ENCODE data around the gene FRAS1.
"Not testable (repeated sequence)": the region's sequence is repeated elsewhere in the genome, so short reads cannot be mapped to it uniquely, and the experiment has no call there.

FRAS1 gene

GRCh38 chr4:78058591-78059523 lies 1.7 kb downstream of the FRAS1 start:
- DNase-seq (ENCODE audit: low read depth in 2 of 2) = no peak

GRCh38 chr4:78059524-78059889 lies 2.4 kb downstream of the FRAS1 start:
- DNase-seq (ENCODE audit: low read depth in 2 of 2) = no peak

DNA sequence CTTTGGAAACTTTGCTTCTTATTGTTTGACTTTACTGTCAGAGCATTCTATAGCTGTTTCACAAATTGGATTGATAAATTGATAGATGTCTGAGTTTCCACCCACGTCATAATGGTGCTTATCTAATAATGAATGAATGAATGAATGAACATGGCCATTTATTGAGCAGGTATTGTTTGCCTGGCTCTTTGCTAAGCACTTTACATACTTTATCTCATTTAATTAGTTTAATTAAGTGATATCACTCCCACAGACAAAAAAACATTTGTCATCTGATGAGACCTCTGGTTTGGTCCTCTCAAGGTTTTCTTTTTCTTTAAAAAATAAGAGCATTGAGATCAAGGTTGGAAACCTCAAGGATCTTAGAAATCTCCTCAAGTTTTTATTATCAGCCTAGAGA lies 2.8 kb downstream of the FRAS1 start:
- DNase-seq (ENCODE audit: low read depth in 2 of 2) = no peak

DNA sequence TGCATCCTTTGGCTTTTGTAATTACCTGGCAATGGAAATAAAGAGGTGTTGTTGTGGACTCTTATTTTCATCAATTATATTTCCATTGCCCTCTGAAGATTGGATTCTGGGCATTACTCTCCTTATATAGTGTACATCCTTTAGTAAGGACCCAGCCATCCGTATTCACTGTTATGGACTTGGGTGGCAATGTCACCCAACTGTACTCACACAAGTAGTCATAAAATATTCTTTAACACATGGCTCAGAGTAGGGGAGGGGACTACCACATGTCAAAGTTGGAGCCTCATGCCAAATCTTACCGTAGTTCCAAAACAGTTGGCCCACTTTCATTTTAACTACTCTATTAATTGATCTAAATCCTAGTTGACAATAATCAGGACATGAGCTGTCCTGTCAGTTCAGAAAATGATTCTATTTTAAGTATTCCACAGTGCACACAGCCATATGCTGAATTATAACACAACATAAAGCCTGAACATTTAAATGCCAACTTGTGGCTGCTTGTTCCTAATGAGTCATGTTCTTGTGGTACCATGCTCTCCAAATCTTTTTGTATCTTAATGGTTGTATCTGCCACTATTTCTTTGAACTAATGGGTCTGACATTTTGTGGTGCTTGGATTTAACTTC lies 4.9 kb downstream of the FRAS1 start:
- no peak for DNase-seq (ENCODE audit: low read depth in 2 of 2)

GRCh38 chr4:78065508-78066192 lies 8.5 kb downstream of the FRAS1 start:
- no peak for DNase-seq (ENCODE audit: low read depth in 2 of 2)

DNA sequence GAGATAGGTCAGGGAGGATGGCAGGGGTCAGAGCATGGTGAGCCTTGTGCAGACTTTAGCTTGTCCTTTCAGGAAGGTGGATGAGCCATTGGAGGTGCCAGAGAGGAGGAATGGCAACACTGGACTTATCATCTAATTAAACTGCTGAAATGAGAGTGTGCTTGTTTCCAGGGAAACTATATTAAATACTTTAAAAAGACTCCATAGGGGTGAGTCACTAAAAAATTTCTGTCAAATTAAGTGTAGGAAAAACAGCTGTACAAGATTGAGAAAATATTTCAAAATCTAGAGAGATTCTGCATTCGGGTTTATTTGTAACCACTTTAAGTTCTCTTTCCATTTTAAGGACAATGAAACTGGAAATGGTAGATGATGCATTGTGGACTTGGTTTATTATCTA lies 11.4 kb downstream of the FRAS1 start:
- no peak for DNase-seq (ENCODE audit: low read depth in 2 of 2)

GRCh38 chr4:78069319-78069718 lies 12.2 kb downstream of the FRAS1 start:
- no peak for DNase-seq (ENCODE audit: low read depth in 2 of 2)

- DNase-seq (ENCODE audit: low read depth in 2 of 2) = no peak
Measured at GRCh38 chr4:78069859-78070258, 12.7 kb downstream of the FRAS1 start.

DNA sequence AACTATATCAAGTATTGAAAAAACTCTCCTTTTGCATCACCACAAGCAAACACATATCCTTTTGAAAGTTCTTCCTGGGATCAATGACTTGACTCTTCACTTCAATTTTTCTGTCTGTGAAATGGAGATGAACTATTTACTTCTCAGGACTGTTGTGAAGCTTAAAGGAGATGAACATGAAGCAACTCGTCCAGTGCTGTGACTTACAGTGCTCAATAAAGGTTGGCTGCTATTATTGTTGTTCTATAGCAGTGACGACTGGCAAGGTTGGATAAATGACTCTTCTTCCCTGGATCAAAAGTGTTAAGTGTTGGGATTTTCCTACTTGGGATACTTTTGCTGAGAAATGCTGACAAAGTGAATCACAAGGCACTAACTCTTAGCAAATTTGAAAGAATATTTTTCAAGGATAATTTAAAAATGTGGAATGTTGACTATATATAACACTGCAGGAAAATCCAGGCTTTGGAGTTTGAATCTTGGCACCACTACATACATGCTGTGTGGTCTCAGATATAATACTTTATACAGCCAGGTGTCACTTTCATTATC lies 13.7 kb downstream of the FRAS1 start:
- no peak for DNase-seq (ENCODE audit: low read depth in 2 of 2)

DNA sequence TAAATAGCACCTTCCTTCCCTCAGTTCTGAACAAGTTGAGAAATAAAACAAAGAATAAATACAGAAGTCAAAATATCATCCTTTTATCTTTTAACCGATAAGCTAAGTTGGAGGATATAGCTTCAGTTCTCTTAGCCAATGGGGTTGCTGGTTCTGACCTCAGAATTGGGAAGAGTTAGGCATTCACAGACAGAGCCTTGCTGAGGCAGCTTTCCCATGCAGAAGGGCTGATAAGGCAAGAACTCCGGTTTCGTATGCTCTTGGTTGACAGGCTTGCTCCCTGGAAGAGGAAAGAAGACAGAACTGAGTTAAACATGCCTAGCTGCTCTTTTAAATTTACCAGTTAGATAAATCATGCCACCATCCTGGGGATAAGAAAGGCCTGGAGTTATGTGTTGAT lies 17.6 kb downstream of the FRAS1 start:
- DNase-seq (ENCODE audit: low read depth in 2 of 2) = no peak

DNA sequence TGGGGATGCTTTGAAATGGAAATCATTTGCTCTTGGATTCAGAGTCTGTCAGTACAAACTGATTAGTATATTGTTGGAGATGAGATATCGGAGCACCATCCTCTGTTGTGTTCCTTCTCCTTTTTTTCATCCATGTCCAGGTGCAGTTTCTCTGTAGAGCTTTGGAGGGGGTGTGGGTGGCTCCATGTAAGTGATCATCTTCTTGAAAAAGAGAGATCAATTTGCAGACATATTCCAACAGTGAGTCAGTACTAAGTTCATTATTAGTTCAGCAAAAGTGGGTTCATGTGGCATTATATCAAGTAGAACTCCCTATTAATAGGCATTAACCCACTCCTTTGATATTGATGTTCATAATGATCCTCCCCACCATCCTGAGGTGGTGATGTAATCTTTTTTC lies 18.9 kb downstream of the FRAS1 start:
- no peak for DNase-seq (ENCODE audit: low read depth in 2 of 2)

- no peak for DNase-seq (ENCODE audit: low read depth in 2 of 2)
Measured at GRCh38 chr4:78078101-78078500, 21.0 kb downstream of the FRAS1 start.

GRCh38 chr4:78079726-78080430 lies 22.8 kb downstream of the FRAS1 start:
- no peak for DNase-seq (ENCODE audit: low read depth in 2 of 2)

DNA sequence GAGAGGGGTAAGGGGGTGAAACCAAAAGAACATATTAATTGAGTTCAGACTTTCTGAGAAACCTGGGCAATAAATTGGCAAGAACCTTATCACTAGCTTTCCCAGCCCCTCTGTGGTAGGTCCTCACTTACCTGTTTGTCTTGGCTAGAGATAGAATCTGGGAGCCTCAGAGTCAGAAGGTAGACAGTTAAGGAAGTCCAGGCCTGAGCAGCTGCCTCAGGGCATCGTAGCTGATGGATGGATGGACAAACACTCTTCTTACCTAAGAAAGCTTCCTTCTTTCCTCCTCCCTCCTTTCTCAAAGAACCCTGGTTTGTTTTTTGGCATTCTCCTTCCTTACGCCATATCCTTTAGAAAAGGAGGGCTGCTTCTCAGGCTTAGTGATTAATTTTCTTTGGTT lies 24.4 kb downstream of the FRAS1 start:
- DNase-seq (ENCODE audit: low read depth in 2 of 2) = no peak

DNA sequence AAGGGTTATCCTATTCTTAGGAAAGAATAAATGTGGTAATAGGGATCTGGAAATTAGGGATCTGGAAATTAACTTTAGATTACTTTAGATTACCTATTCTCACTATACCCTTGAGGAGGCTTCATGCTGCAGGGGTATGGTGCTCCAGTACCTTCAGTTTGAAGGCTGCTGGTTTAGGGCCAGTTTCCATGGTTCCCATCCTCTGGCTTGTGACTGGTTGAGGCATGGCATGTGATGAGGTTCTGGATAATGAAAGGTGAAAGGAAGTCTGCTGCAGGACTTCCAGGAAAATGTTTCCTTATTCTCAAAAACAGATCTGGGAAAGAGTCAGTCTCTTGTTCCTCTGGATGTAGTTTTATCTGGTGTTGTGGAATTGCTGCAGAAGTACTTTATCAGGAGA lies 25.9 kb downstream of the FRAS1 start:
- no peak for DNase-seq (ENCODE audit: low read depth in 2 of 2)

DNA sequence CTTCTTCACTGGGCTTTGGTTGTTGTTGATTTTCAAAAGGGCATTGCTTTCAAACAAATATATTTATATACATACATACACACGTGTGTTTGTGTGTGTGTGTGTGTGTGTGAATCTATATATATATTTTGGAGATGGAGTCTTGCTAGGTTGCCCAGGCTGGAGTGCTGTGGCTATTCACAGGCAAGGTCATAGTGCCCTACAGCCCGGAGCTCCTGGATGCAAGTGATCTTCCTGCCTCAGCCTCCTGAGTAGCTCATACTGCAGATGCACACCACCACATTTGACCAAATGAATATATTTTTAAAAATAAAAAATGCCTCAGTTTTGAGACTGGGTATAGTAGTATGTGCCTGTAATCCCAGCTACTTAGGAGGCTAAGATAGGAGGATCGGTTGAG lies 34.4 kb downstream of the FRAS1 start:
- DNase-seq (ENCODE audit: low read depth in 2 of 2) = no peak

- not testable (repeated sequence) for DNase-seq (ENCODE audit: low read depth in 2 of 2)
Measured at GRCh38 chr4:78092350-78092749, 35.2 kb downstream of the FRAS1 start.

- no peak for DNase-seq (ENCODE audit: low read depth in 2 of 2)
Measured at GRCh38 chr4:78092850-78093249, 35.7 kb downstream of the FRAS1 start.

DNA sequence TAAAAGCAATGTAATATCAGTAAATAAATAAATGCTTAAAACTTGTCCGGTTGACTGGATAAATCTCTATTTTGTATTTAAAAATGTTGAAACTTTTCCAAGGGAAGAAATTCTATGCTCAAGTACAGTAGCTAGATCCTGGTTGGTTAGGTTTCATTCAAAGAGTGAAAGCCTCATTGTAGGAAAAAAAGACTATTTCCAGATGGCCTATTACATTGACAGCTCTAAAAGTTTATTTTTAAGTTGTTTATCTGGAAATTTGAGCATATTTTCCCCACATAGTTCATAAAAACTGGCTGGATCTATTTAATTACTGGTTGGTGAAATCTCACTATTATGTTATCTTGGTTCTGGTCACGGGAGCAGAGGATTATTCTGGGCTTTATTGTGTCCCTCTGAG lies 38.0 kb downstream of the FRAS1 start:
- DNase-seq (ENCODE audit: low read depth in 2 of 2) = no peak

GRCh38 chr4:78099058-78099457 lies 41.9 kb downstream of the FRAS1 start:
- no peak for DNase-seq (ENCODE audit: low read depth in 2 of 2)

GRCh38 chr4:78100060-78100459 lies 42.9 kb downstream of the FRAS1 start:
- no peak for DNase-seq (ENCODE audit: low read depth in 2 of 2)

DNA sequence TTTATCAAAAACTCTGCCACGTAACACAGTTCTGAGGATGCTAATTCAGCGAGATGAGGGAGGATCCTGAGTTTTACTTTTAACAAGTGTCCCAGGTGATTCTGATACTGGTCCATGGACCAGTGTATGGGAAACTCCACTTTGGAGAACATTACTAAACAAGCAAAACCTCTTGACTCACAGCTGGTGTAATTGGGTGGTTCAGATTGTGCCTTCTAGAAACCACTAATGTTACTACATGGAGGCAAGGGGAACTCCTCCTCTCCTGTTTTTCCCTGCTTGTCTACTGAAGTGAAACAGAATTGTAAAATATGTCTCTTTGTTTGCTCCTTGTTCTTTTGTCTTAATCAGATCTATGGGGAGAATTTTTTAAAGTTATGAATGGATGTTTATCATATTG lies 62.6 kb downstream of the FRAS1 start:
- no peak for DNase-seq (ENCODE audit: low read depth in 2 of 2)
